Stimulated activated CD8-positive, alpha-beta memory T cell treated with anti-CD3 and anti-CD28 coated beads, Interleukin-7, amount 100 ng/mL, for 24 hours (primary cell): ENCODE data around the gene HOXA3.

Experiments
- DNase-seq: peaks from one replicate; pipeline ENCODE4 v3.0.0-alpha.2; 2020; ENCODE audit warnings: low read depth

The HOXA3 gene

DNA sequence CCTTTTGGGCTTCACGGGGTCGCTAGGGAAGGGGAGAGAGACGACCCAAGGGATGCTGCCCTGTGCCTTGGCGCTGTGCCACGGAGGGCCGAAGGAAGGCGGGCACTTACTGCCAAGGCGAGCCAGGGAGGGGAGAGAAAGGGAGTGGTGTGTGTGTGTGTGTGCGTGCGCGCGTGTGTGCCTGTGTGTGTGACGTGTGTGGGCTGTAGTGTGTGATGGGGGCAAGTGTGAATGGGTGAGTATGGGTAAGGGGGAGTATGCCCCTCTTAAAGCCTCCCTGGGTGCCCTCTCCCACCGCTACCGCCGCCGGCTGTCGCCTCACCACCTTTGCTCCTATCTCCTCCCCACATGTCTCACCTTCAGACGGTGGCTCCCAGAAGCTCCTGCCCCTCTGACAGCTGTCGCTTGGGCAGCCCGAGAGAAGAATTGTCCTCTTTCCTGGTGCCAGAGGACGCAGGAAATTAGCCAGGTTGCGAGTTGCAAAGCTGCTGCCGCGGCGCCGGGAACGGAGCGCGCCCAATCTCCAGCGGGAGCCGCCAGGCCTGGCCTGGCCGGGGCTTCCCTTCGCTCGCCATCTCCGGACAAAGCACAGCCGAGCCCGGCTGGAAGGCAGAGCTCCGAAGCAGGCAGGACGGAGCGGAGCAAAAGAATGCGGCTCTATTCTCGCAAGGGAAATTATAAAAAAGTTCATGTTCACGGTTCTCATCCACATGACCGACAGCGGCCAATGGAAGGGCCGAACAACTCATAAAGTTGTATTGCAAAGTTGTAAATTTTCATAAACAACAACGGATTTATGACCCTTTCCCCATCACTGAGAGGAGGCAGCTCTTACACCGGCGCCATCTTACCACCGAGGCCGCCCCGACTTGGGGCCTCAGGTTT lies at the start of gene HOXA3:
HOXA3 (minus strand) TSS at position 653 of the 885 bp plus-strand sequence. CDS start 41,943 bp downstream, outside the sequence.
- DNase-seq = no peak

GRCh38 chr7:27201580-27202017 lies 49.2 kb upstream of the HOXA3 start:
- no peak for DNase-seq

DNA sequence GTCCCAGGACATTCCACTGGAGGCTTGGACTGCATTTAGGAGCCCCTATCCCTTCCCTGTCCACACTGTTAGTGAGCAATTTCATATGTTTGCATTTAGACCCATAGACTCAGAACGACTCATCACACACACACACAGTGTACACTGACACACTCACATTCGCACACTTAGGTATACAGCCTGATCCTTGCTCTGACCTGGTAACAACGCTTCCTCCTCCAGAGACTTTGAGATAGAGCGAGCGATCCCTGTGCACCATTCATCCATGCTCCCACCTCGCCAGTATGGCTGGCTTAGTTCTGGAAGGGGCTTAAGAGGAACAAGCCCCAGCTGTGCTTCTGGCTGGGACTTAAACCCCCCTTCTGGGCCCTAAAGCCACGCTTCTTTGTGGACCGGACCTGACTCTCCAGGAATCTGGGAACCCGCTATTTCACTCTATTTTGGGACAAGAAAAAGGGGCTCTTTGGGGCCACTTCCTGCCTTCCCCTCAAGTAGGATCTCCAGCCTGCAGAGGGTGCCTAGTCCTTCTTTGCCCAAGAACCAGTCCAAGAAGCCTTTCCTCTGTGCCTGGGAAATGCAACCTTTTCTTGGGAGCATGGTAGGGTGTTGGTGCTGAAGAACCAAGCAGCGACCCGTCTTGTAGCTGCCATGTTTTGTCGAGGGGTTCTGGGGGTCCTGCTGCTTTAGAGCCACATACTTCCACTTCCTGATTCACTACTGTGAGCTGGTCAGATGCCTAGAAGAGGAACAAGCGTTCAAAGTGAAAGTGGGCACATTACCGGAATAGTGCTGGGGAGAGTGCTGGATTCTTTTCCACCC lies 48.6 kb upstream of the HOXA3 start:
- DNase-seq = no peak

DNA sequence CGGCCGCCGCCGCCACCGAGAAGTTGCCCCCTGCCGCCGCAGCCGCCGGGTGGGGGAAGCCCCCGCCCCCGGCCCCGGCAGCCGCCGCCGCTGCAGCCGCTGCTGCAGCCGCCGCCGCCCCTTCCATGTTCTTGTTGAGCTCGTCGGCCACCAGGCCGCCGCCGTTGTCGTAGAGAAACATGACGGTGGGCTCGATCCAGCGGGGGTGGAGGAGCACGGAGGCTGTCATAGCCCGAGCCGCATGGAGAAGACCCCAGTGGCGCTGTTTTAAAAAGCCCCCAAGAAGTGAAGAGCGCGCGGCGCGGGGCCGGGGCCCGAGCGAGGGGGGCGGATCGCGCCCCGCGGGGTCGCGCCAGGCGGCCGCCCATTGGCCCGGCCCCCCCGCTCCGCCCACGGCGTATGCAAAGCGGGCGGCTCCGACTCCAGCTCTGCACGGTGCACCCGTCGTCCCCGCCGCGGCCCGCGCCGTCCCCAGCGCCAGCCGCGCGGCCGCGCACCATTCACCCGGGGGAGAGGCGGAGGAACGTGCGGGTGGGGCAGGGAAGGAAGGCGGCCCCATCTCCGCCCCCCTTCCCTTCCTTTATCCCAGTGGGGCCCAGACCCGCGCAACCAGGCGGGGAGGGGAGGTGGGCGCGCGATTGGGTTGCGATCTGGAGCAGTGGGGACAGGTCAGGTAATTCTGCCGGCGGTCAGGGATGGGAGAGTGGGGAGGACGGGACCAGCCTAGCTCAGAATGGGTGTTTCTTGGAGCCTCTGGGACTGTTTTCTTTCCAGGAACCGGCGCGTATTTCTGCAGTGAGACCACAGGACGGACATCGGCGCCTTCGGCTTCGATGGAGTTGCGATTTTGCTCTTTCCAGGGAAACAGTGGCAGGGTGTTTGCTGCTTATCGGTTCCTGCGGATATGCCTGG lies 47.7 kb upstream of the HOXA3 start, which contains the start of gene HOXA13:
HOXA13 (minus strand) TSS at position 243 of the 912 bp plus-strand sequence; CDS start at position 229, 14 bp downstream.
- no peak for DNase-seq

DNA sequence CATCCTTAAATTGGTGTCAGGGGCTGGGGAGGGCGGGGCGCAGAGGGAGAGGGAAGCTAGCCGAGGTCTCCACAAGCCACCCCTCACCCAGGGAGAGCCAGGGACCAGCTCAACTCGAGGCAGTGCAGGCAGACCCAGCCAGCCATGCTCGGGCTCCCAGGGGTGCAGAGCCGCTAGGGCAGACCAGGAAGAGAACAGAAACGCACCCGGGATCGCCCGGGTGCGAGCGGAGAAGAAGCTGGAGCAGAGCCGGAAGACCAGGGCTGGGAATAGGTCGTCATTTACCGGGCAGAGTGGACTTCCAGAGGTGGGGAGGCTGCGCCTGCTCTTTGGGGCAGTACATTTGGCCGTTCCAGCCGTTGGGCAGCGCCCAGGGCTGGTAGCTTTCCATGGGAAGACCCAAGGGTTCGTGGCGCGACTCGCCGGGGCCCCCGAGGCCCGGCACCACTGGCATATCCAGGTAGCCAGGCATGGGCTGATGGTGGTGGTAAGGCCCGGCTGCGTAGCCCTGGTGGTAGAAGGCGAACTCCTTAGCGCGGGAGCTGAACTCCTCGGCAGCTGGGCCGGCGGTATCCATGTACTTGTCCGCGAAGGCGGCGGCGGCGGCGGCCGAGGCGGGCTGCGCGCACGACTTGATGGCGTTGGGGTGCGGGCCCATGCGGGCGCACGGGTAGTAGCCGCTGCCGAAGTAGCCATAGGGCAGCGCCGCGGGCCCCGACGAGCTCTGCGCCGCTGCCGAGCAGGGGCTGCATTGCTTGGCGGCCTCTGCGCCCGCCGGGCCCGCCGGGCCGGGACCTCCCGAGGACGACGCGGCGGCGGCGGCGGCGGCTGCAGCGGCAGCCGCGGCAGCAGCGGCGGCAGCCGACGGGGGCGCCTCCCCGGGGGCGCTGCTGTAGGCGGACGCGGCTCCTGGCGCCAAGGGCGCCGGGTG lies 46.8 kb upstream of the HOXA3 start:
- no peak for DNase-seq

- no peak for DNase-seq
These were observed 45.9 kb upstream of the HOXA3 start for GRCh38 chr7:27198138-27198841.

DNA sequence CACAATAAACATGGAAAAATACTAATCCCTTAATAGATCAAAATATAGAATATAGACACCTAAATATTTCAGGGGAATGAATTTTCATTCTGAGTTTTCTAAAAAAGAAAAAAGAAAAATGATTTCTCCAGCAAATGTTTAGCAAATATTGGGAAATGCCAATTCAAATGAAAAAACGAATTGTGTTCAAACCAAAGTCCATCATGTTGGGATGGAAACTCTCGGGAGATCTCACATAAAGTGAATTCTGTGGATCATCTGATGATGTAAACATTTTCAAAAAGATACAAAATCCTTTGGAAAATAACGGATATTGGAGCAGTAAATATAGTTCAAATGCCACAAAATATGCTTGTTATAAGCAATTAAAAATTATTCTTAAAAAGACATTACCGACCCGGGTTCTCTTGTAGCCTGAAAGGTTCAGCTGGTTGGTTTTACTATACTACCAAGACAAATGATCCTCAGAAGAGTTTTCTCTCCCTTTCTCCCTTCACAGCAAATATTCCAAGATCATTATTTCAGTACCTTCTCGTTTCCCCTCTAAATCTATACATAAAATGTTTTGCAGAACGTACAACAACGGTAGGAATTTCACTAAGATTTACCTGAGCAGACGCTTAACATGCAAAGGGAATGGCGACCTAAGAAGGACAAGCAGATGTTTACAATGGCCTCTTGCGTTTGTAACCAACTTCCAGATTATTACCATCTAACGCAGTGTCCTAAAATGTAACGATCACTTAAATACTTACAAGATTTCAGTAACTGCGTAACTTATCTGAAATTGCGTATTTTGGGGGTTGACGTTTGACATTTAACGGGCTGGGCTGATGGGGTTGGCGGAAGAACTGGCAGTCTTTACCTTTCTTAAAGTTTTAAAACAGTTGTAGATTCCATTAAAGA lies 45.0 kb upstream of the HOXA3 start:
- DNase-seq = no peak

DNA sequence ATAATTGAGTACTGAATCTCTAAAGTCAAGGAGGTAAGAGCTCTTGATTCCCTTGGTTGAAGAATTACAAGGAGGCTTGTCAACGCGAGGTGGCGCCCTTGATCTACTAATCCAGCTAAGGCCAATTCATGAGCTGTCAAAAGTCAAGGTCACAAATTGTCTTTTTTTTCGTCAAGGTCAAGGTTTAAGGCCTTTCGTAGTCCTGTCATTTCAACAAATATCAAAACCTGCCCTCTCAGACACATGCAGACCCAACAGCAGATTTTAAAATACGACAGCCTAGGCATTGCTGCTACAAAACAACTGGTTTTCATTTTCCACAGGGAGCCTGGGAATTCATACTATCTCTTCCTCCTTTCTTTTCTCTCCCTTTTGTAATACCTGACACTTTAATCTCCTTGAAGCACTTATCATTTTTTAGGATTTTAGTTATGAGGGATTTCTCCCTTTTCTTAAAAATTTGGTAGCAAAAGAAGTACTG lies 43.9 kb upstream of the HOXA3 start:
- peak; percentile 84 for DNase-seq

GRCh38 chr7:27194686-27195379 lies 42.5 kb upstream of the HOXA3 start:
- no peak for DNase-seq

GRCh38 chr7:27194002-27194352 lies 41.6 kb upstream of the HOXA3 start:
- no peak for DNase-seq

DNA sequence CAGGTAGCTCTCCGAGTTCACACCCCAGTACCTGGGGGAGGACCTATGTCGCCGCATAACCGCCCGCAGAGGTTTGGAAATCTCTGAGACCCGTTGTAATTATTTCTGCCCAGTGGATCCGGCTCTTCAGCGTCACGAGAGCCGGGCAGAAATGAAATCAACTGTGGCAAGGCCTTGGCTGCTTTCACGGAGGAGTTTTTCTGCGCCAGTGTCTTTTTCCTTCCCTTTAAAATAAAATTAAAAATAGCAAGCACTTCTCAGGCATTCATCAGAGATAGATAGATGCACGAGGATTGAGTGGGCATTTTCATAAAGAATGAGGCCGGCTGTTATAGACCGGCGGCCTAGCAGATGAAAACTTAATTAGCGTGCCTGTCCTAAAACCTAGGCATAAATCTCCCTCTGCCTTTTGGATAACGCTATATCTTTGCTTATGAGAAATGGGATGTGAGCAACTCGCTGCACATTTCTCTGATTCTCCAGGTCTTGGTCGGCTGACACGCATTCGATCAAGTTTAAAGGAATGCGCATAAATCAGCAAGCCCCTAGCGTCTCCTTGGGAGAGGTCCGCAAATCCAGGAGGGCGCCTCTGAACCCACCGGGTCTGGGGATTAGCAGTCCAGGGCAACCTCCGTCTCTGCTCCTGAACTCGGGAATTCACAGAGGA lies 41.1 kb upstream of the HOXA3 start:
- DNase-seq = no peak

GRCh38 chr7:27192546-27193334 lies 40.4 kb upstream of the HOXA3 start:
- DNase-seq = no peak

DNA sequence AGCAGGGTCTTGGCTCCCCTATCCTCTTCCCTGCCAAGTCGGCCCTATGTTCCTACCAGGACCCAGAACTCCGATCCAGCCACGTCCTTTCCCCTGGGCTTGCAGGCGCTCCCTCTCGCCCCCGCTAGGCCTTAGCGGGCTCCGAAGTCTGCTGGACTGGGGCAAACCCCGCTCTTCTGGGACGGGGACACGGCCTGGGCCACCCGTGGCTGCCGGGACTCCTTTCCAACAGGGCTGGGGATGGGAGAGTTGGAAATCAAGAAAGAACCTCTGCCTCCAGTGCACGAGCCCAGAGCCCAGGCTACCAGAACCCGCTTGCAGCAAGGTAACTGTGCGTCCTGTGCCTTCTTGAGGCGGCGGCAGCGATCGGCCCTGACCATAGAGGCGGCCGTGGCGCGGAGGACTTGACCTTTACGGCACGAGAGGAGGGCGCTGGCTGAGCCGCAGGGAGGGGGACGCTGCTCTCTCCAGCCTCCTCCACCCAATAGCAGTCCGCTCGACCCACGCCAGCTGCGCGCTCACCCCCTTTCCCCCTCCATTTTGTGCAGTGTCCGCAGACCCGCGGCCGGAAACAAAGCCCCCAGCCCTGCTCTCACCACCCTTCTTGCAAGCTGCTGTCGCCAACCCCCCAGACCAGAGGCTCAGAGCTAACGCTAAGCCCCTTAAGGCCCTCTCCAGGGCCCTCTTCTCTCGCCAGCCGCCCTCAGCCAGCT lies 39.6 kb upstream of the HOXA3 start:
- DNase-seq = no peak

- DNase-seq = no peak
These were observed 38.9 kb upstream of the HOXA3 start for GRCh38 chr7:27191161-27191731.

GRCh38 chr7:27189997-27190748 lies 37.8 kb upstream of the HOXA3 start:
- DNase-seq = no peak
